Kasumi-1 (cell line): ENCODE data around the gene WWOX.

ENCODE experiments used
- DNase-seq, 2 experiments: peaks; one replicate each; lab custom pipeline; 2025; lab: John Stamatoyannopoulos, UW

Gene WWOX

DNA sequence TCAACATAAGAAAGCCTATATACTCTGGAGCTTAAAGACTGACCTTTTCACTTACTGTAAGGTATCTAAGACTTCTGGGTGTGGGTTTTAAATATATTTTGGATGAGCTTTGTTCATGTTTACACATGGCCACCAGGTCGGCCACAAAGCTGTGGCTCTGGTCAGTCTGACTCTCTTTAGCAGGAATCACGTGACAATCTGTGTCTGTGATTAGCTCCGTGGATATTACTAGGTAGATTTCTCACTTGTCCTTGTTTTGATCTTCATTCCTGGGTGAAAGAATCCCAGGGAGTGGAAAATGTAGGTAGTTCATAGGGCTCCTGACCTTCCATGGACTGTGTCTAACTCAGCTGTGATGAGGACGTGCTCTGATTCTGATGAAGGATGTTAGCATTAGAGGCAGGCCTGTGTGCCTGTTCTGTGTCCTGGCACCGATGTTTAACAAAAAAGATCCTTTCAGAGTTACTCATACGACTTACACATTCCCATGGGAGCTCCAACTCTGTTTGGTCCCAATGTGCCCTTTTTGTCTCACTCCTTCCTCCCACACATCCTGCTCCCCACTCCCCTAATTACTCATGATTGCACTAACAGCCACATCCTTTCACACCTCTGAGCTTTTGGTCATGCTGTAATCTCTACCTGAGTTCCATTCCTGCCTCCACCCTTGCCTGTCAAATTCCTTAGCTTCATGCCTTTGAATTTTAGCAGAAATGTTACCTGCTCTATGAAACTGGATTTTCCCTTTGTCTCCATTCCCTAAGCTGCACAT, 1076.0 kb downstream of the WWOX start:
- no peak for DNase-seq

- peak in 1 of 2 experiments; percentile 10 for DNase-seq
Observed at GRCh38 chr16:79177018-79177417, 1077.6 kb downstream of the WWOX start.

DNA sequence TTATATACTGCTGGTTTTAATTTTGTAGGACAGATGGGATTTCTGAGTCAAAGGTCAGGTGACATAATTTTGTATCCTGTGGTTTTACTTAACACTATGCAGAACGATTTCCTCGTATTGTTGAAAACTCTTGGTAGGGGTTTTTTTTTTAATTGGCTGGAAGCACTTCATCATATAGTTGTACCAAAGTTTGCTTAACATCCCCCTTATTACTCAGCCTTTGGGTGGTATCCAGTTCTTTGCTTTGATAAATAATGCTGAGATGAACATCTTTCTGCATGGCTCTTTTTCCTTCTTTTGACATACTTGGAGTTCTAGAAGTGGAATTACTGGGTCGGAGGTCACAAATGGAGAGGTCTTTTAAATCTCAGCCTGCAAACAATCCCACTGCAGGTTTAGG, 1082.0 kb downstream of the WWOX start:
- DNase-seq = no peak

DNA sequence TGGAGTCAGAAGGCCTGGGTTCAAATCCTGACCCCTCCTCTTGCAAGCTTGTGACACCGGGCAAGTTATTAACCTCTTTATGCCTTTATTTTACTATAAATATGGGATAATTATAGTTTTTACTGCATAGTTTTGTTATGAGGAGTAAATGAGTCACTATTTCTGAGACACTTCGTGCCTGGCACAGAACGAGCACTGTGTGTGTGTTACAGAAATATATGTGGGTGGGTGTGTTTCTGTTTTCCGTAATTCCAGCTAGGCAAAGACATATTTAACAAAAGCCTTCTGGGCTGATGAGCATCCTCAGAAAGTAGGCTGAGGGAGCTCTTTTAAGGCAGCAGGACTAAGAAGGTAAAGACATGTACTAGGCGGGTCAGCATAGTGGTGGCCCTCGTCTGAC, 1083.2 kb downstream of the WWOX start:
- DNase-seq = no peak

DNA sequence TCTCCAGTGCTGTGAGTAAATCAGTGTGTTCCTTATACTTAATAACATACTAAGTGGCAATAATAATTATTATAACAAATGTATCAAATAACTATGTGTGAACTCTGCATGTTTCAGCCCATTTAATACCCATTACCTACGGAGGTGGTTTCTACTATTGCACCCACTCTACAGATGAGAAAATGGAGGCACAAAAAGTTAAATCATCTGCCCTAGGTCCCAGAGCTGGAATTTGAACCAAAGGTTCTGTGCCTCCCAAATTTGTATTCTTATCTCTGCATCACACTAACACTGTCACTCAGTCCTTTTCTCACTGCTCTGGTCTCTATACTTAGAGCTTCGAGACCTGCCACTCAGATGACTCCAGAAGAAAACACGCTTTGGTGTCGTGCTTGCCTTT, 1084.1 kb downstream of the WWOX start:
- no peak for DNase-seq

DNA sequence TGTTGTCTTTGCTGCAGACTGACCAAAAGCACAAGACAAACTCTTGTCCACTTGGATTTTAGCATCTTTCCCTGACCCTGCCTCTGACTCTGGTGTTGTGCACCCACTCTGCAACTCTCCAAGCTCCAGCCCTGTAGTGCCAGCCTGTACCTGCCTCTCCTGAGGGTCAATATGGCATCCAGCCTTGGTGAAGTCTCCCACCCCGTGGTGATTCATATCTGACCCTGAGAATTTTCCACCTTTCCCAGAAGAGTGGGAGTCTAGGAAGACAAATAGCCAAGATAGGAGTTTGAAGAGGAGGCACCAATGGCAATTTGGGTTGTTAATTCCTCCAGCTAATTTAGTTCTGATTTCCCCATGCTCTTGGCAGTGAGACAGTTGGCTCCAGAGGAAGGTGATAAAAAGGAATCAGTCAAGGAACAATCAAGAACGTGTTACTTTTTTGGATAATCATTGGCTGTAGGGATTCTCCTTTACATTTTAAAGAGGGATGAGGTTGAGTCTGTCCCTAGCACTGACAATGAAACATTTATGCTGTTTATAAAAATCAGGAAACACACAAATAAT, 1085.1 kb downstream of the WWOX start:
- no peak for DNase-seq

DNA sequence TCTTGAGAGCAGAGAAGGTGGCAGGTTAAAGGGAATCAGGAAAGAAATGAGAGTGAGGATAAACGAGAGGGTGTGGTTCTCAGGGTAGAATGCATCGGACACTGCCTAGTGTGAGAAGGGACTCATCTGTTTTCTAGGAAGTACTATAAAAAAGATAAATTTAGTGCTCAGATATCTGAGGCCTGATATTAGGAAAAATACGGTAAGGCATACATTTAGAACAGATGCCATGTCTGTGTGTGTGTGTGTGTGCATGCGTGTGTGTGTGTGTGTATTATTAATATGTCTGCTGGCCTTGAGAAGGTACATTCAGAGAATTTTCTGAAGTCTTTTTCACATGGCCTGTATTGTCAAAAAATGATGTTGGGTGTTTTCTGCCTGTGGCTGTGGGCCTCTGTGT, 1086.3 kb downstream of the WWOX start:
- DNase-seq = no peak

GRCh38 chr16:79186196-79186595, 1086.7 kb downstream of the WWOX start:
- peak in 1 of 2 experiments; percentile 17 for DNase-seq

DNA sequence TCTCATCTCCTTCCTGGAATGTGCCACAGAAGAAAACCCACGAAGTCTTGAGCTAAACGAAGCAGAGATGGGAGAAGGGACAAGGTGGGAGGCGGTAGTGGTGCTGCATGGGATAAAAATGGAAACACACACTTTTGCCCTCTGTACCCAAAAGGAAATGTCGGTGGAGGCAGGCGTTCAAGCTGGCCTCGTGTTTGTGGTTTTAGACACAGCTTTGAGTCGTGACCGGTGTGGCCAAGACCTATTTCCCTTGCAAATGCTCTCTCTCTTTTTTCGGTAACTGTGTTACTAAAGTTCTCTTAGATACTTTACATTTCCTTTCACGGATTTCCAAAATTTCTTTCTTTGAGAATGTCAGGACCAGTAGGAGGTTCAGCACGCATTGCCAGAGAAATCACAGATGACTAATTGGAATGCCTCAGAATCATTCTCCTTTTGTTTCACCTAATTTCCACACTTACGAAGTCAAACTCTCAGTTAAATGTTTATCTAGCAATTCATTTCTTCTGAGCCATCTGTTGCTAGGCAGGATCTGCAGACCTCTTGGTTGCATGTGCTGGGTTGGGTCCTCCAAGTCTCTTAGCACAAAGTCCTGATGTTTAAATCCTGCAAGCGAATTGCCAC, 1088.8 kb downstream of the WWOX start:
- peak; percentile 1 to 4 for DNase-seq

DNA sequence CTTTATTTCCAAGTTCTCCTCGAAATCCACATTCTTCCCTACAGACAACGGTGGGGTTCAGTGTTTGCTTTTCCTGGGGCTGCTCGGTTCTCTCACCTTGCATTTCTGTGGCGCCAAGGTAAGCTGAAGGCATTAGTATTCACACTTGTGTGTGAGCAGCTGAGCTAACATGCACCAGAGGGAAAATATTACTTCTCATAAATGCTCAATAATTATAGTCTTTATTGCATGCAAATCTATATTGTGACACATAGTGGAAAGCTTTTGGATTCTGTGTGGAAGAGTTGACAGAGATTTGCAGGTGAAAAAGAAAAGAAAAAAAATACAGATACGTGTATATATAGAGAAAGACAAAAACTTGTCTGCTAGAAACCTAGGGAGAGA, 1089.3 kb downstream of the WWOX start:
- DNase-seq = no peak

GRCh38 chr16:79190542-79190941, 1091.1 kb downstream of the WWOX start:
- DNase-seq = no peak

GRCh38 chr16:79191933-79192332, 1092.5 kb downstream of the WWOX start:
- no peak for DNase-seq

DNA sequence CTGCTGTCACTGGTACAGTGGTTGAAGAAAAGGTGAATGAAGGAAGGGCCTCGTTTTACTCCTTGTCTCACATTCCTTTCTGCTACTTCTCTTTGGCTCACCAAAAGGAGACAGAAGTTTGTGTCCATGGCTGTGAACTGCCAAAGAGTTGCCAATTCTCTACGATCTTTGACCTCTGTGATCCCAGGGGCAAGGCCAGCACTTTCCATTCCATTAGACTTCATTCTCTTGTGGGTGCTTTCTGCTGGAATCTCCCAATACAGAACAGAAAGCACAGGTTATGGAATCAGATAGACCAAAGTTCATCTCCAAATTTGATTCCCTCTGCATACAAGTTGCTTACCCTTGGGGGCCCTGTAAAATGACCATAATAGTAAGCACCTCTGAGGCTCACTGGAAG, 1093.5 kb downstream of the WWOX start:
- DNase-seq = no peak

- no peak for DNase-seq
Observed at GRCh38 chr16:79194291-79194690, 1094.8 kb downstream of the WWOX start.

DNA sequence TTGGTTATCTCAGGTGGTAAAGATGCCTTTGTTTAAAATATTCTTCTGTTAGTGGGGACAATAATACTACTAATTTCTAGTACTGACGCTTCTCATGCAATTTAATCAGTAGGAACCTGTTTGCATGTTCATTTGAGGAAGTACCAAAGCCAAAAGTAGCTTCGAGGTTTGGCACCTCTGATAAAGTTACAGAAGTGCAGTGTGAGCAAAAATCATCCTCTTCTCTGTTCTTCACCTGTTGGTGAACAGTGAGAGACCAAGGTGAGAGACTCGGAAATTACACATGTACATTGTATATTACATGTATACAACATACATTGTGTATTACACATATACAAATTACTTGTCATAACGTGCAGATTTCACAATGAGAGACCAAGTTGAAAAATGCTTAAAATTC, 1096.5 kb downstream of the WWOX start:
- DNase-seq = no peak

- DNase-seq = no peak
Observed at GRCh38 chr16:79201436-79201835, 1102.0 kb downstream of the WWOX start.

DNA sequence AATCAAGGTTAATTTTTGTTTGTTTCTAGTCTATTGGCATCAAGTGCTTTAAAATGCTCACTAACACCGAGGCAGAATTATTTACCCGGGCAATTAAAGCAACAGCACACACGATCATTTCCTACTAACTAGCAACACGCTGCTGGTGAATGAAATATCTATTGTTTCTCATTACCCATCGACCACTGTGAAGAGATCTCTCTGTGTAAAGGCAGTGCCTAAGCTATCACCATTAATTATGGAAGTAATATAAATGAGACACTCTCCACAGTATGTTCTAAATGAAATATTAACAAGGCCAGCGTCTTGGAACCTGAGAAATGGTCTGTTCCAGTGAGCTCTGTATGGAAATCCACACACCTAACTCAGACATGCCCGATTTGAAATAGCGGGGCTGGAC, 1103.5 kb downstream of the WWOX start:
- no peak for DNase-seq

GRCh38 chr16:79204486-79204885, 1105.0 kb downstream of the WWOX start:
- DNase-seq = no peak

GRCh38 chr16:79206889-79207288, 1107.4 kb downstream of the WWOX start:
- DNase-seq = no peak

DNA sequence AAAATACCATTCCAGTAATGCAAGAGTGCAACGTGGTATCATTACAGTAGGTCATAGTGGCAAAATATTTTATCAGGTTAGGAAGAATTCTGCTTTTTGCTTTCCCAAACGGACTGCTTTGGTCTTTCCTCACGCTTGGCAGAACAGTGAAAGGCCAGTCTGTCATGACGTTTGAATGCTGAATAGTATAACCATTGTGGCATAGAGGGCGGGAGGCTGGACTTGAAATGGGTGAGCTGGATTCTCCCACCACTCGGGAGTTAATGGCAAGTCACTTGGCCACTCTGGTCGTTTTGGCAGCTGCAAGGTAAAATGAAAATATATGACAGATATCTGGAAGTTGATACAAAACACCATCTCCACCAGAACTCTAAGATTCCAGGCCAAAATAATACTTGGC, 1109.9 kb downstream of the WWOX start:
- DNase-seq = no peak

- DNase-seq = no peak
Observed at GRCh38 chr16:79210607-79211006, 1111.2 kb downstream of the WWOX start.

DNA sequence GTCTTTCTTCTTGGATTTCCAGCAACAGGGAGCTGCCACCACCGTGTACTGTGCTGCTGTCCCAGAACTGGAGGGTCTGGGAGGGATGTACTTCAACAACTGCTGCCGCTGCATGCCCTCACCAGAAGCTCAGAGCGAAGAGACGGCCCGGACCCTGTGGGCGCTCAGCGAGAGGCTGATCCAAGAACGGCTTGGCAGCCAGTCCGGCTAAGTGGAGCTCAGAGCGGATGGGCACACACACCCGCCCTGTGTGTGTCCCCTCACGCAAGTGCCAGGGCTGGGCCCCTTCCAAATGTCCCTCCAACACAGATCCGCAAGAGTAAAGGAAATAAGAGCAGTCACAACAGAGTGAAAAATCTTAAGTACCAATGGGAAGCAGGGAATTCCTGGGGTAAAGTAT, 1112.1 kb downstream of the WWOX start:
- no peak for DNase-seq

GRCh38 chr16:79212114-79212791, 1112.8 kb downstream of the WWOX start:
- no peak for DNase-seq
